IMR-90 (cell line): ENCODE measurements around the gene ZMIZ1. TPM values are rescaled to one million over a fixed set of nuclear protein-coding genes. Genes with fewer than 3 reads are reported as not detected.
"Not testable (repeated sequence)": the region's sequence is repeated elsewhere in the genome, so short reads cannot be mapped to it uniquely, and the experiment has no call there.

Source experiments
- ATAC-seq: fragments of 200-7000 bp; cut with Tn5 transposase; 2 replicates; pipeline ENCODE4 v1.9.1; 2020; ENCODE audit warnings: low read depth, mild to moderate bottlenecking, moderate library complexity
- BruUV-seq: library from RNA; stranded (reverse); fragments of 400-500 nt; replicated peaks from 2 replicates; lab custom pipeline; 2021; lab: Mats Ljungman, UMichigan
- CTCF ChIA-PET: fragments of 300-600 bp; formaldehyde crosslinking; extraction: SDS; loops from one replicate; lab custom pipeline; 2021; ENCODE audit warnings: antibody characterized with exemption; lab: Yijun Ruan, JAX
- POLR2A ChIA-PET: fragments of 300-600 bp; sonication (Branson Sonifier 250); formaldehyde crosslinking; loops from one replicate; lab custom pipeline; 2022; ENCODE audit warnings: antibody characterized with exemption; ENCODE audit not compliant: unreplicated experiment; lab: Charles Lee
- DNase-seq: peaks from one replicate; pipeline ENCODE4 v3.0.0; 2013
- H2AFZ ChIP-seq: replicated peaks from 2 replicates; pipeline ENCODE3; 2013; ENCODE audit warnings: low read length, mild to moderate bottlenecking; ENCODE audit not compliant: poor library complexity
- H2AK5ac ChIP-seq: 2 replicates; pipeline ENCODE4 v1.6.1; 2013; ENCODE audit warnings: low read depth, low read length, inconsistent platforms
- H2AK9ac ChIP-seq: replicated peaks from 2 replicates; pipeline ENCODE3; 2013; ENCODE audit warnings: mild to moderate bottlenecking, low read depth, low read length, moderate library complexity; ENCODE audit not compliant: poor library complexity
- H2BK120ac ChIP-seq: 2 replicates; pipeline ENCODE4 v1.6.1; 2013; ENCODE audit warnings: low read depth, low read length, inconsistent platforms
- H2BK15ac ChIP-seq: 3 replicates; pipeline ENCODE4 v1.6.1; 2013; ENCODE audit warnings: low read depth, low read length, inconsistent platforms
- H2BK20ac ChIP-seq: 2 replicates; pipeline ENCODE4 v1.6.1; 2013; ENCODE audit warnings: low read depth, mild to moderate bottlenecking, inconsistent platforms, low read length, moderate library complexity
- H2BK5ac ChIP-seq: 2 replicates; pipeline ENCODE4 v1.6.1; 2013; ENCODE audit warnings: mild to moderate bottlenecking, low read depth, low read length, inconsistent platforms; ENCODE audit not compliant: poor library complexity, severe bottlenecking
- H3K14ac ChIP-seq: replicated peaks from 2 replicates; pipeline ENCODE4 v1.6.1; 2013; ENCODE audit warnings: low read depth, low read length, inconsistent platforms
- H3K18ac ChIP-seq: 2 replicates; pipeline ENCODE4 v1.6.1; 2013; ENCODE audit warnings: low read depth, low read length, control low read depth
- H3K23ac ChIP-seq: 2 replicates; pipeline ENCODE4 v1.6.1; 2013; ENCODE audit warnings: low read depth, low read length, inconsistent platforms
- H3K27ac ChIP-seq: 2 replicates; pipeline ENCODE4 v1.5.1; 2013; ENCODE audit warnings: mild to moderate bottlenecking, control low read depth, low read length; ENCODE audit not compliant: insufficient read depth
- H3K27me3 ChIP-seq: 2 replicates; pipeline ENCODE4 v1.6.1; 2013; ENCODE audit warnings: low read length; ENCODE audit not compliant: control insufficient read depth, insufficient read depth
- H3K36me3 ChIP-seq: 2 replicates; pipeline ENCODE4 v1.6.1; 2013; ENCODE audit warnings: low read length, mixed read lengths; ENCODE audit not compliant: control insufficient read depth, insufficient read depth
- H3K4ac ChIP-seq: 2 replicates; pipeline ENCODE4 v1.6.1; 2013; ENCODE audit warnings: low read depth, low read length, inconsistent platforms
- H3K4me1 ChIP-seq: 2 replicates; pipeline ENCODE4 v1.6.1; 2013; ENCODE audit warnings: low read length, mixed read lengths; ENCODE audit not compliant: control insufficient read depth, insufficient read depth
- H3K4me2 ChIP-seq: 2 replicates; pipeline ENCODE4 v1.6.1; 2013; ENCODE audit warnings: low read depth, mild to moderate bottlenecking, control low read depth, low read length, moderate library complexity
- H3K4me3 ChIP-seq: 2 replicates; pipeline ENCODE4 v1.5.1; 2013; ENCODE audit warnings: low read depth, mild to moderate bottlenecking, control low read depth, low read length, moderate library complexity; ENCODE audit not compliant: insufficient read depth
- H3K56ac ChIP-seq: 2 replicates; pipeline ENCODE4 v1.6.1; 2013; ENCODE audit warnings: low read length, inconsistent platforms; ENCODE audit not compliant: insufficient read depth; ENCODE audit errors: extremely low read depth
- H3K79me1 ChIP-seq, 2 experiments: 2 replicates each; pipeline ENCODE4 v1.6.1; 2013; ENCODE audit warnings: low read length in 2 of 2, inconsistent platforms in 1 of 2, low read depth in 1 of 2
- H3K9ac ChIP-seq: 2 replicates; pipeline ENCODE4 v1.6.1; 2013; ENCODE audit warnings: low read depth, low read length, control low read depth
- H3K9me1 ChIP-seq: 2 replicates; pipeline ENCODE4 v1.6.1; 2013; ENCODE audit warnings: low read length, inconsistent platforms; ENCODE audit not compliant: insufficient read depth
- H3K9me3 ChIP-seq: 2 replicates; pipeline ENCODE4 v1.6.1; 2013; ENCODE audit warnings: low read length; ENCODE audit not compliant: control insufficient read depth, insufficient read depth
- H4K20me1 ChIP-seq: 2 replicates; pipeline ENCODE4 v1.6.1; 2013; ENCODE audit warnings: low read length, inconsistent platforms; ENCODE audit not compliant: insufficient read depth
- H4K5ac ChIP-seq: 2 replicates; pipeline ENCODE4 v1.6.1; 2013; ENCODE audit warnings: mild to moderate bottlenecking, low read depth, low read length, control low read depth
- H4K8ac ChIP-seq, 2 experiments: 2 replicates each; pipeline ENCODE4 v1.6.1; 2013; ENCODE audit warnings: low read depth in 2 of 2, low read length in 2 of 2, control low read depth in 1 of 2, inconsistent platforms in 1 of 2
- H4K91ac ChIP-seq: 2 replicates; pipeline ENCODE4 v1.6.1; 2013; ENCODE audit warnings: low read depth, low read length, inconsistent platforms; ENCODE audit not compliant: insufficient read depth
- WGBS, 2 experiments: methylation state at CpG; one replicate each; pipeline versions ENCODE4 v1.1.5 to v1.1.7; 2013; ENCODE audit warnings: missing lambda C conversion rate in 2 of 2; ENCODE audit not compliant: insufficient read length in 1 of 2; ENCODE audit errors: extremely low coverage in 2 of 2; 5-methylcytosine and 5-hydroxymethylcytosine counted together
- dilution Hi-C: fragments of 300-500 bp; cut with HindIII; formaldehyde crosslinking; loops from one replicate; pipeline ENCODE4 v1.14.3; 2018; ENCODE audit warnings: low sequenced_read_pairs; ENCODE audit not compliant: unreplicated experiment
- in situ Hi-C: fragments of 300-500 bp; cut with MboI; formaldehyde crosslinking; loops from 3 replicates; pipeline ENCODE4 v1.14.3; 2019; ENCODE audit warnings: low sequenced_read_pairs, inconsistent platforms, mixed read lengths
- intact Hi-C: fragments of 100-400 bp; cut with micrococcal nuclease; formaldehyde crosslinking; loops from 2 replicates; pipeline ENCODE4 v1.10.0; 2022
- polyA plus RNA-seq, 3 experiments: library from polyadenylated mRNA; depleted of rRNA; stranded (reverse); fragments of >200 nt; gene quantifications; 2 replicates each; pipeline ENCODE4 v1.2.3, GENCODE V29; 2012; ENCODE audit warnings: low replicate concordance in 1 of 3
- total RNA-seq: library from RNA; depleted of rRNA; stranded (reverse); fragments of >200 nt; gene quantifications from 2 replicates; pipeline ENCODE4 v1.2.3, GENCODE V29; 2012

The ZMIZ1 gene
- total and polyA plus RNA-seq, 2 of the 4 experiments (the other 2 are of a cell fraction), result 6.6 to 48.7 TPM

DNA sequence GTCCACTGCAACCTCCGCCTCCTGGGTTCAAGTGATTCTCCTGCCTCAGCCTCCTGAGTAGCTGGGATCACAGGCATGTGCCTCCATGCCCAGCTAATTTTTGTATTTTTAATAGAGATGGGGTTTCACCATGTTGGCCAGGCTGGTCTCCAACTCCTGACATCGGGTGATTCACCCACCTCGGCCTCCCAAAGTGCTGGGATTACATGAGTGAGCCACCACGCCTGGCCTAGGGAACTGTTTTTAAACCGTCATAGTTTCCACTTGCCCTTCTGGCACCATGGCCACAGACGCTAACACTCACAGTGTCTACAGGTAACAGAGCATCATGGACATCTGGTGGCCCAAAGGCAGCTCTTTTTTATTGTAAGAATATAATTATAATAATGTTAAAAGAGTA lies 32.4 kb upstream of the ZMIZ1 start:
- H3K23ac ChIP-seq, H4K20me1 ChIP-seq, CTCF ChIA-PET, H2BK20ac ChIP-seq, dilution Hi-C loops, H2BK120ac ChIP-seq, H3K9me3 ChIP-seq, H3K9me1 ChIP-seq, H3K56ac ChIP-seq, H2BK5ac ChIP-seq, H3K4me1 ChIP-seq, H3K4me3 ChIP-seq, H2AFZ ChIP-seq, ATAC-seq, intact Hi-C loops, H2AK5ac ChIP-seq, POLR2A ChIA-PET, H2BK15ac ChIP-seq, in situ Hi-C loops, H4K5ac ChIP-seq, H3K27ac ChIP-seq, H3K9ac ChIP-seq, H3K18ac ChIP-seq, H4K8ac ChIP-seq, BruUV-seq, H3K14ac ChIP-seq, DNase-seq, H4K91ac ChIP-seq, H3K79me1 ChIP-seq, H3K36me3 ChIP-seq, H3K4ac ChIP-seq, H3K4me2 ChIP-seq, H2AK9ac ChIP-seq: not testable (repeated sequence)
- WGBS, 2 experiments, result 67% methylated on average over 4 of the region's 6 CpGs; no CpG with 5 or more reads in 1 of the 2 experiments
- H3K27me3 ChIP-seq, result peaks cover 20% of the 10 kb centered on the region
